Neural progenitor cell (in vitro differentiated cells): ENCODE results near the gene GPRC5D.

Source experiments
- EZH2 ChIP-seq: fragments of 200-600 bp; sonication (generic); IDR thresholded peaks from 2 replicates; pipeline ENCODE4 v1.6.1; 2017; ENCODE audit warnings: antibody characterized with exemption, mild to moderate bottlenecking, moderate library complexity
- TF ChIP-seq, protein P1 (sequence below): fragments of 200-600 bp; sonication (generic); IDR thresholded peaks from 2 replicates; pipeline ENCODE4 v1.5.1; 2017; ENCODE audit warnings: antibody characterized with exemption, mild to moderate bottlenecking

DNA sequence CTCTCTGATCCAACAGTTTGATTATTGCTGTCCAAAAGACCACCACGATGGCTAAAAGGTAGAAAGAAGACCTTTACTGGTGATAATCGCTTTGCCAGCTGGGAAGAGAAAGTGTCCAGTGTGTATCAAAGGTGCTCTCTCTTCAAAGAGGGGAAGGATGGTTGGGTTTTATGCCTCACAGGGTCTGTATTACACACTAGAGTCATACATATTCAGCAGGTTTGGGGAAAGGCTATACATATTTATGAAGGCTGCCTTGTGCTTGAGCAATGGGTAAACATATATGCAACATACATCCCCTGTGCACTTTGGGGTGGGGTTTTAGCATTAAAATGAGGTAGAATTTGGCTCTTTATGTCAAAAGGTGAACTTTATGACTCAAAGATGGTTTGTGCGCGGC, 18.2 kb downstream of the GPRC5D start:
- TF ChIP-seq, protein P1, sequence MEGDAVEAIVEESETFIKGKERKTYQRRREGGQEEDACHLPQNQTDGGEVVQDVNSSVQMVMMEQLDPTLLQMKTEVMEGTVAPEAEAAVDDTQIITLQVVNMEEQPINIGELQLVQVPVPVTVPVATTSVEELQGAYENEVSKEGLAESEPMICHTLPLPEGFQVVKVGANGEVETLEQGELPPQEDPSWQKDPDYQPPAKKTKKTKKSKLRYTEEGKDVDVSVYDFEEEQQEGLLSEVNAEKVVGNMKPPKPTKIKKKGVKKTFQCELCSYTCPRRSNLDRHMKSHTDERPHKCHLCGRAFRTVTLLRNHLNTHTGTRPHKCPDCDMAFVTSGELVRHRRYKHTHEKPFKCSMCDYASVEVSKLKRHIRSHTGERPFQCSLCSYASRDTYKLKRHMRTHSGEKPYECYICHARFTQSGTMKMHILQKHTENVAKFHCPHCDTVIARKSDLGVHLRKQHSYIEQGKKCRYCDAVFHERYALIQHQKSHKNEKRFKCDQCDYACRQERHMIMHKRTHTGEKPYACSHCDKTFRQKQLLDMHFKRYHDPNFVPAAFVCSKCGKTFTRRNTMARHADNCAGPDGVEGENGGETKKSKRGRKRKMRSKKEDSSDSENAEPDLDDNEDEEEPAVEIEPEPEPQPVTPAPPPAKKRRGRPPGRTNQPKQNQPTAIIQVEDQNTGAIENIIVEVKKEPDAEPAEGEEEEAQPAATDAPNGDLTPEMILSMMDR, result no peak
- TF ChIP-seq EZH2, result no peak
